Progenitor cell of endocrine pancreas (in vitro differentiated cells): ENCODE data around the gene DUSP8. TPM values are rescaled to one million over a fixed set of nuclear protein-coding genes. Genes with fewer than 3 reads are reported as not detected.
"Not testable (repeated sequence)": the region's sequence is repeated elsewhere in the genome, so short reads cannot be mapped to it uniquely, and the experiment has no call there.

Experiments used
- DNase-seq: peaks from one replicate; pipeline ENCODE4 v3.0.0; 2021; ENCODE audit warnings: low spot score; ENCODE audit not compliant: unreplicated experiment
- H3K27ac Mint-ChIP-seq: 2 replicates; pipeline ENCODE4 v1.8.0; 2021; ENCODE audit warnings: mild to moderate bottlenecking, moderate library complexity, mixed read lengths
- H3K27me3 Mint-ChIP-seq: 2 replicates; pipeline ENCODE4 v1.8.0; 2021; ENCODE audit warnings: mixed read lengths
- H3K36me3 Mint-ChIP-seq: 2 replicates; pipeline ENCODE4 v1.8.0; 2022; ENCODE audit warnings: mixed read lengths; ENCODE audit not compliant: insufficient read depth
- H3K4me1 Mint-ChIP-seq: 2 replicates; pipeline ENCODE4 v1.8.0; 2021; ENCODE audit warnings: low read depth, mixed read lengths
- H3K4me3 Mint-ChIP-seq: 2 replicates; pipeline ENCODE4 v1.8.0; 2021; ENCODE audit warnings: low read depth, mild to moderate bottlenecking, moderate library complexity, mixed read lengths
- H3K9me3 Mint-ChIP-seq: 2 replicates; pipeline ENCODE4 v1.8.0; 2021; ENCODE audit warnings: low read depth, mixed read lengths
- CTCF ChIP-seq: fragments of 200-600 bp; sonication (generic); IDR thresholded peaks from one replicate; pipeline ENCODE4 v1.5.0; 2021; ENCODE audit warnings: antibody characterized with exemption, mild to moderate bottlenecking; ENCODE audit not compliant: unreplicated experiment
- total RNA-seq: library from RNA; stranded (reverse); gene quantifications from 2 replicates; pipeline ENCODE4 v1.2.1, GENCODE V29; 2021

Gene DUSP8
- total RNA-seq, 1 donor from 2014 or later: 15.2 TPM

GRCh38 chr11:1586699-1587098, 14.6 kb upstream of the DUSP8 start:
- Mint-ChIP-seq H3K4me3 (no peak overlapping the region), H3K27ac (no peak overlapping the region), H3K27me3 (peaks cover 8% of the 10 kb centered on the region), H3K4me1 (no peaks in the 10 kb centered on the region), H3K9me3 (peaks cover 4% of the 10 kb centered on the region), H3K36me3 (peaks cover 4% of the 10 kb centered on the region)
- no peak for DNase-seq
- no peak for TF ChIP-seq CTCF

- not testable (repeated sequence) for H3K27me3 Mint-ChIP-seq, H3K4me1 Mint-ChIP-seq, H3K9me3 Mint-ChIP-seq, H3K27ac Mint-ChIP-seq, DNase-seq, H3K4me3 Mint-ChIP-seq, H3K36me3 Mint-ChIP-seq
These were observed 12.7 kb upstream of the DUSP8 start, which contains the start of gene KRTAP5-1 for GRCh38 chr11:1584661-1585370. TSS of gene KRTAP5-1 (minus strand) at chr11:1585283. CDS start at chr11:1585249, 34 bp downstream.

- Mint-ChIP-seq H3K36me3 (peaks cover 18% of the 10 kb centered on the region), H3K9me3 (peaks cover 16% of the 10 kb centered on the region)
- not testable (repeated sequence) for H3K4me1 Mint-ChIP-seq, DNase-seq, H3K27me3 Mint-ChIP-seq, H3K4me3 Mint-ChIP-seq, H3K27ac Mint-ChIP-seq
These were observed 10.8 kb upstream of the DUSP8 start for GRCh38 chr11:1582909-1583308.

- Mint-ChIP-seq H3K27ac (no peak overlapping the region), H3K4me1 (no peaks in the 10 kb centered on the region), H3K36me3 (peaks cover 18% of the 10 kb centered on the region), H3K27me3 (peaks cover 3% of the 10 kb centered on the region), H3K9me3 (peaks cover 16% of the 10 kb centered on the region), H3K4me3 (no peak overlapping the region)
- DNase-seq: no peak
- TF ChIP-seq CTCF: no peak
These were observed 9.9 kb upstream of the DUSP8 start for GRCh38 chr11:1581976-1582375.

GRCh38 chr11:1576825-1577224, 4.8 kb upstream of the DUSP8 start:
- no peak overlapping the region for H3K4me3 Mint-ChIP-seq
- H3K9me3 Mint-ChIP-seq: peaks cover 13% of the 10 kb centered on the region
- H3K27ac Mint-ChIP-seq: no peak overlapping the region
- TF ChIP-seq CTCF: no peak
- peaks cover 20% of the 10 kb centered on the region for H3K27me3 Mint-ChIP-seq
- peaks cover 15% of the 10 kb centered on the region for H3K36me3 Mint-ChIP-seq
- no peaks in the 10 kb centered on the region for H3K4me1 Mint-ChIP-seq
- DNase-seq: no peak

GRCh38 chr11:1575756-1576155, 3.7 kb upstream of the DUSP8 start:
- Mint-ChIP-seq H3K4me3 (peak overlapping the region; percentile 16), H3K27me3 (peaks cover 20% of the 10 kb centered on the region), H3K36me3 (peaks cover 11% of the 10 kb centered on the region), H3K9me3 (peaks cover 12% of the 10 kb centered on the region)
- not testable (repeated sequence) for H3K4me1 Mint-ChIP-seq, DNase-seq, H3K27ac Mint-ChIP-seq

- no peaks in the 10 kb centered on the region for H3K4me1 Mint-ChIP-seq
- no peak for DNase-seq
- no peak for TF ChIP-seq CTCF
- H3K9me3 Mint-ChIP-seq: peaks cover 12% of the 10 kb centered on the region
- H3K27ac Mint-ChIP-seq: no peak overlapping the region
- H3K4me3 Mint-ChIP-seq: no peak overlapping the region
- peaks cover 20% of the 10 kb centered on the region for H3K27me3 Mint-ChIP-seq
- peaks cover 11% of the 10 kb centered on the region for H3K36me3 Mint-ChIP-seq
These were observed 2.8 kb upstream of the DUSP8 start for GRCh38 chr11:1574933-1575242.
